GM18526 (cell line): Measurements from ENCODE around the gene RIMS1.

ENCODE experiments used
- POLR2A ChIP-seq: IDR thresholded peaks from 3 replicates; pipeline ENCODE4 v1.6.1; 2011; ENCODE audit not compliant: insufficient read length; ENCODE audit errors: extremely low read depth

The RIMS1 gene

DNA sequence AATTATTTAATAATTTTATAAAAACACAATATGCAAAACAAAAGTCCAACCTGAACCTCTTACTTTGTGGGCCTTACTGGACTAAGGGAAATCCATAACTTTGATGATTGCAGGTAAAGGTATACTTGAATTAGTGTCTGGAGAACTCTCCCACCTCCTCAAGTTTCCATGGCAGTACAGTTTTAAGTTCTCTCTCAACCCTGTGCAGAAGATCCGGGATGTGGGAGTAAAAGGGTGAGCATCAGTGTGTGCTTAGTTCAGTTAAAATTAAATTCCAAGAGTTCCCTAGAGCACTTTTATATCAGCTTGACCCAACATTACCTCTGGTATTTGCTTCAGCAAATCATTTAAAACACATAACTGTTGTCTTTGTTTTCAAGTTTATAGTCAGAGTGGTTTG is 47.5 kb downstream of the RIMS1 start:
- no peak for TF ChIP-seq POLR2A

GRCh38 chr6:71965404-71965803 is 79.1 kb downstream of the RIMS1 start:
- TF ChIP-seq POLR2A = no peak

DNA sequence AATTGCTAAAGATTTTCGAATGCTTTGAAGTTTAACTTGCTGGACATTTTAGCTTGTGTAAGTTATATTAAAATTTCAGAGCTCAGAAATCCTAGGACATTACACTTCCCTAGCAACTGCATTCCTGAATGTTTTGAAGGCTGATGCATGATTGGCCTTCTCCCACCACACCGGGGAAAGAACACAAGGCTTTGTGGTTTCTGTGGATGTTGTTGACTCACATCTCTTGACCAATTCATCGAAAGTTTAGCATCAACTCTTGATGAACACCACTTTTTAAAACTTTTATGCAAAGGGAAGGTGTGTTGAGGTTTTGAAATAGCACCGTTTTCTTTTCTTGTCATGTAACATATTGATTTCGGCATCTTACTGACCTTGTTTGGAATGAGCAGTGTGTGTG is 81.1 kb downstream of the RIMS1 start:
- TF ChIP-seq POLR2A = no peak

DNA sequence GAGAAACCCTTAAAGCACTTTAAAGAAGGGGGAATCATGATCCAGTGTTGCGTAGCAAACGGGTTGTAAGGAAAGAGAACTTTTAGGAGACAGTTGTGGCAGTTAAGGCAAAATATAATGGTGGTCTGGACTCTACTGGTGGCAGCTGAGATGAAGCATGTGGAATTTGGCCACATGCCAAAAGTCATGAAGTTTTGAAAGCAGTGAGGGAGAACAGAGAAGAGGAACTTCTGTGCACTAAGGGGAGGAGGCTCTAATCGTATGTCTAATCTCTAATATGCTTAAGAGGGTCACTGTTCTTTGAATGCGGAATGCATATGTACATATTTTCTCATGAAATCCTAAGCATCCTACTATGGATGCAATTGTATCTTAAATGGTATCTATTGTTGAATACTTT is 91.5 kb downstream of the RIMS1 start:
- no peak for TF ChIP-seq POLR2A

DNA sequence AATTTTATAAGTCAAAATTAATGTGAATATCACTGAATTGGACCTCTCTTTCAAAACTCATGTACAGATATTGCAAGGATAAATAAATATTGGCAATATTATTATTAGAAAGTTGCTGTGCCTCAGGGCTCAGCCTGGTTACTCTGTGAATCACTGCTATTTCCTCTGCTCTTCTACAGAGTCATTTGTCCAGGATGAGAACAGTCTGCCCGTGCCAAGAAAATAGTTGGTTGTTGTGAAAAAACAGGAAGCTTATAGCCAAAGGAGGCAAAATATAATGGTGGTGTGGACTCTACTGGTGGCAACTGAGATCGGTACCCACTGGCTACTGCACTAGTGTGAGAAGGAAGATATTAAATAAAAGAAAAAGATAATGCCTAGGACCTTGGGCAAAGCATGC is 93.6 kb downstream of the RIMS1 start:
- no peak for TF ChIP-seq POLR2A

- no peak for TF ChIP-seq POLR2A
These were observed 96.0 kb downstream of the RIMS1 start for GRCh38 chr6:71982389-71982788.

GRCh38 chr6:71983131-71983530 is 96.8 kb downstream of the RIMS1 start:
- no peak for TF ChIP-seq POLR2A

- no peak for TF ChIP-seq POLR2A
These were observed 108.4 kb downstream of the RIMS1 start for GRCh38 chr6:71994705-71995271.

GRCh38 chr6:71997341-71997740 is 111.0 kb downstream of the RIMS1 start:
- TF ChIP-seq POLR2A = no peak

DNA sequence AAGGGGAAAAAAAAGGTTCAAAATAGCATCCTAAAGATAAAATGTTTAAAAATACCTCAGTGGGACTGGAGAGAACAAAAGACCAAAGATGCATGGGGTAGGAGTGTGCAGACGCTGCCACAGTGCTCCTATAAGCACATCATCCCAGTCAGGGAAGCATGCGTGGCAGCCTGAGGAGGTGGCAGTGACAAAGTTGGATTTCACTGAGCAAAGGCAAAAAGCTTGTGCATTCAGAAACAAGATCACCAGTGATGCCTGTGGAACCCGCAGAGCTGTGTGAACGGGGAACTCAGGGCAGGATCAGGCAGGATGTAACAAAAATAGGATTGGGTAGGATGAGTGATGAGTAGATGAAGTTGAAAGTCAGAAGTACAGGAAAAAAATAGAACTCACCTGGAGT is 116.1 kb downstream of the RIMS1 start:
- TF ChIP-seq POLR2A = no peak

DNA sequence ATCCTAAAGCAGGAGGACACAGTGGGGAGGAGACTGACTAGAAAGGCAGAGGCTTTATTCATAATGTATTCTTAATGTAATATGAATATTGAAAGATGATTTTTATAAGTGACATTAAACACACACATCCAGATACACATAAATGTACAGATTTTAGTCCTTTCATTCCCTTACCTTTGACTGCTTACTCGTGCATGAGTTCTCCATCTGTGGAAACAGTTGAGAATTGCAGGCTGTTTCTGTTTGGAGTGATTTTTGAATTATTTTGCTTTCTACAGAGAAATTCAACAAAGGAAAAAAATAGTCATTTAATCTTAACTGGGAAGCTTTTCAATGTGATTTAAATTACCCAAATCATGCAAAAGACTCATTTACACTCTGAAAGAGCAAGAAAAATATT is 136.5 kb downstream of the RIMS1 start:
- no peak for TF ChIP-seq POLR2A

- TF ChIP-seq POLR2A = no peak
These were observed 145.1 kb downstream of the RIMS1 start for GRCh38 chr6:72031471-72031870.

DNA sequence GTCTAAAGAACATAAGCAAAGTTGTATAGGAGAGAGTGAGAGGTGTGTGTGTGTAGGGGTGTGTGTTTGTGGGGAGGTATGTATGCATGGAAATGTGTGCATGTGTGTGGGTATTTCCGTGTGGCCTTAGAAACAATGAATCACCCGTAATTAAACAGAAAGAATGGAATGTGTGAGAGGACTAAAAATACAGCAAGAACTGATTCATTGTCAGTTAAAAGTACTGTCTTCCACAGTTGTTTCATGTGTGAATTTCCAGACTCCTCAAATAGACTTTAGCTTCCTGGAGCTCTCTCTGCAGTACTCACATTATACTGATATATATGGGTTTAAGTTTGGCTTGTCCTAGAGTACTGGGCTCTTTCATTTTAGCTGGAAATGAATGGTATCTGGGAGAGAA is 145.7 kb downstream of the RIMS1 start:
- no peak for TF ChIP-seq POLR2A

DNA sequence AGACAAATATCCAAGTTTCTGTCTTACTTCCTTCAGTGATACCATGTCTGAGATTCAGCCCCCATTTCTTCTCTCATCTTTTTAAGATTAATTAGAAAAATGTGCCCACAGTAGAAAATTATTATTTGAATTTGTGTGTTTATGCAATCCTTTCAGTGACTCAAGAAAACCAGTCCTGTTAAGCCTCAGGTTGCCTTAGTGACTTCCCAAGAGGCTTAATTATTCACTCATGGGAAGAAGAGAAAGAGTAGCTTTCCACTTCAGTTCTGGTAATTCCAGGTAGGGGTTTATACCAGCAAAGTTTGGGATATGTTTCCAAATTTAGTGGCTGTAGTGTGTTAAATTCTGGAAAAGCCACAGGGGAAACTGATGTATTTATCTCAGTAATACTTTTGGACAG is 149.1 kb downstream of the RIMS1 start:
- no peak for TF ChIP-seq POLR2A

DNA sequence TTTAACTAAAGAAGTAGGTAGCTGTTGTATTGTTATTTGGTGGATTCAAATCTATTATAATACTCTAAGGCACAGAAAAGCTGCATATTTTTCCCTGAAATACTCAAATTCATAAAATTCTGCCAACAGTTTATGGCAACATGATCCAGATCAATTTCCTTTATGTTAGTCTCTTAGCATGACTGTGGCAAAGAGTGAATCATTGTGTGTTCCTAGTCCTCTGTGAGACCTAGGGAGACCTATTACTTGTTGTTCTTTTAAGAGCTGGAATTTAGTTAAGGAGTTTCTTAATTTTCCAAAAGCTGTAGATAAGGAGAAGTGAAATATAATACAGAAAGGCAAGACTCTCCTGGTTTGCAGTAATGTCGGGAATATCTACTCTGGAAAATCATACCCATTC is 149.6 kb downstream of the RIMS1 start:
- TF ChIP-seq POLR2A = no peak

GRCh38 chr6:72037006-72037405 is 150.7 kb downstream of the RIMS1 start:
- no peak for TF ChIP-seq POLR2A

DNA sequence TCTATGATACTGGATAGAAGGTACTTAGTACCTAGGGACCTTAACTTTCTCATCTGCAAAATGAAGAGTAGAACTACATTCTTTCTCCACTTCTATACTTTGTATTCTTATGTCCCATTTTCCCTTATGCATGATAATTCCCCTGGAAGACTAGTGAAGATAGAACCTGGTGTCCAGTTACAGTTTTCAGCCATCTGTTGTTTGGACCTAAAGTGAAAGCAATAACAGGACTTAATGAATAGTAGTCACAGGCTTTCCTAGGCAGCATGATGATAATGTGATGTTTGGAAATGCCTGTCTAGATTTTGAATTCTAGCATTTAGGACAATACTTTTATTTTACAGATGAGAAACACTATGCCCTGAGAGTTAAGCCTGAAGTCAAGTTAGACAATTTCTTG is 153.8 kb downstream of the RIMS1 start:
- no peak for TF ChIP-seq POLR2A

GRCh38 chr6:72042088-72042487 is 155.7 kb downstream of the RIMS1 start:
- TF ChIP-seq POLR2A = no peak

DNA sequence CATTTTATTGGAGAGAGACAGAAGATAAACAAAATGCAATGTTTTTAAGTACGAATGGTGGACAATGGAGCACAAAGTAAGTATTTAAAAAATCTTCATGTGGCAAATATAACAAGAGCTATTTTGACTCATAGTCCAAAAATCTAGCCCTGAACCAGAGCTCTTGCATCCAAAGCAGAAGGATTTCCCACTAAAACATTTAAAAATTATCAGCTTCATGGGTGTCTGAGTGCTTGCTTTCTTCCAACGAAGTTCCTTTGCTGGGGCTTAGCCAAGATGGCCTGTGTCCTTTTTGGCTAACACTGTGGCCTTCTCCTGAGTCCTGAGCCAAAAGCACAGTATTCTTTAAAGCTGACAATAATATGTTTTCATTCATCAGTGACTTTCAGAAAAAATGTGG is 161.7 kb downstream of the RIMS1 start:
- no peak for TF ChIP-seq POLR2A

- TF ChIP-seq POLR2A = no peak
These were observed 163.0 kb downstream of the RIMS1 start for GRCh38 chr6:72049376-72049775.
